ENCODE data around the gene PCDH9.

Gene PCDH9

DNA sequence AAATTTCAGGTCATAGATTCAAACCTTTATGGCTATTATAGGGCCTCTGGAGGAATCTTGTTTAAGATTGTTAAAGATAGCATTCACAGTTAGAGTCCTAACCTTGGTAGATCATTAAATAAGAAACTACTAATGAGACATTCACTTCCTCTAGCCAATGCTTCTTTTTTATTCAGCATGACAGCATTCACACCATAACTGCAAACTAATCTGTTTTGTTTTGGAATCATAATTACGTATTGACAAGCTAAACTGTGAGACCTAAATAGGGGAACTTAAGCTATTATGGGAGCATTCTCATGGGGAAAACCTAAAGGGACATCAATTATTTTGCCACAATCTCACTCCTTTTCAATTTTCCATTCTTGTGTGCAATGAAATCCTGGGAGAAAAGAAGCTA, 653.8 kb downstream of the PCDH9 start:
- no peaks in the 10 kb centered on the region for H4K20me1 ChIP-seq (ENCODE audit: insufficient read depth)
- H3K4me3 ChIP-seq (IDR thresholded peaks at IDR 0.05; ENCODE audit: insufficient read depth, low read depth, low read length), result no peak overlapping the region
- H3K36me3 ChIP-seq (ENCODE audit: insufficient read depth), result no peaks in the 10 kb centered on the region
- no peaks in the 10 kb centered on the region for H3K27me3 ChIP-seq (ENCODE audit: insufficient read depth, low read depth)
- TF ChIP-seq, protein P1, sequence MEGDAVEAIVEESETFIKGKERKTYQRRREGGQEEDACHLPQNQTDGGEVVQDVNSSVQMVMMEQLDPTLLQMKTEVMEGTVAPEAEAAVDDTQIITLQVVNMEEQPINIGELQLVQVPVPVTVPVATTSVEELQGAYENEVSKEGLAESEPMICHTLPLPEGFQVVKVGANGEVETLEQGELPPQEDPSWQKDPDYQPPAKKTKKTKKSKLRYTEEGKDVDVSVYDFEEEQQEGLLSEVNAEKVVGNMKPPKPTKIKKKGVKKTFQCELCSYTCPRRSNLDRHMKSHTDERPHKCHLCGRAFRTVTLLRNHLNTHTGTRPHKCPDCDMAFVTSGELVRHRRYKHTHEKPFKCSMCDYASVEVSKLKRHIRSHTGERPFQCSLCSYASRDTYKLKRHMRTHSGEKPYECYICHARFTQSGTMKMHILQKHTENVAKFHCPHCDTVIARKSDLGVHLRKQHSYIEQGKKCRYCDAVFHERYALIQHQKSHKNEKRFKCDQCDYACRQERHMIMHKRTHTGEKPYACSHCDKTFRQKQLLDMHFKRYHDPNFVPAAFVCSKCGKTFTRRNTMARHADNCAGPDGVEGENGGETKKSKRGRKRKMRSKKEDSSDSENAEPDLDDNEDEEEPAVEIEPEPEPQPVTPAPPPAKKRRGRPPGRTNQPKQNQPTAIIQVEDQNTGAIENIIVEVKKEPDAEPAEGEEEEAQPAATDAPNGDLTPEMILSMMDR (conservative IDR thresholded peaks at IDR 0.05; ENCODE audit: low read depth, low read length), result no peak
- no peak overlapping the region for H2AFZ ChIP-seq (ENCODE audit: low read depth)
- no peak overlapping the region for H3K27ac ChIP-seq
- H3K79me2 ChIP-seq (ENCODE audit: insufficient read depth, low read depth), result no peaks in the 10 kb centered on the region
- H3K4me2 ChIP-seq, result no peak overlapping the region
- H3K9ac ChIP-seq, result no peak overlapping the region
- no peaks in the 10 kb centered on the region for H3K4me1 ChIP-seq (ENCODE audit: low read depth, poor library complexity, severe bottlenecking)

DNA sequence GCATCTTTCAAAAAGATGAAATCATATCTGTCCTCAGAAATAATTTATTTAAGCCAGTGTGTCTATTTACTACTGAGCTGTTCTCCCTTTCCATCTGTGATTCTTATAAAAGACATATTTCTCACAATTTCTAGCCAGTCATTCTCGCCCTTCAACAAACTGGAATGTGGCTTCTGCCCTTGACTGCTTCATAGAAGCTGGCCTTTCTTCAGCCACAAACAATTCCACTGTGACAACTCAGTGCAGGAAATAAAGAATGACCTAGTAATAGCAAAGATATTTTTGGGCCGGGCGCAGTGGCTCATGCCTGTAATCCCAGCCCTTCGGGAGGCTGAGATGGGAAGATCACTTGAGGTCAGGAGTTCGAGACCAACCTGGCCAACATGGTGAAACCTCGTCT, 655.5 kb downstream of the PCDH9 start:
- Histone ChIP-seq H3K4me3 (IDR thresholded peaks at IDR 0.05; ENCODE audit: insufficient read depth, low read depth, low read length) (no peak overlapping the region), H3K27me3 (ENCODE audit: insufficient read depth, low read depth) (no peaks in the 10 kb centered on the region), H3K36me3 (ENCODE audit: insufficient read depth) (no peaks in the 10 kb centered on the region), H3K27ac (no peak overlapping the region), H3K4me2 (no peak overlapping the region), H2AFZ (ENCODE audit: low read depth) (no peak overlapping the region), H3K9ac (no peak overlapping the region), H4K20me1 (ENCODE audit: insufficient read depth) (no peaks in the 10 kb centered on the region), H3K79me2 (ENCODE audit: insufficient read depth, low read depth) (no peaks in the 10 kb centered on the region), H3K4me1 (ENCODE audit: low read depth, poor library complexity, severe bottlenecking) (no peaks in the 10 kb centered on the region)
- TF ChIP-seq, protein P1 (conservative IDR thresholded peaks at IDR 0.05; ENCODE audit: low read depth, low read length), result no peak

DNA sequence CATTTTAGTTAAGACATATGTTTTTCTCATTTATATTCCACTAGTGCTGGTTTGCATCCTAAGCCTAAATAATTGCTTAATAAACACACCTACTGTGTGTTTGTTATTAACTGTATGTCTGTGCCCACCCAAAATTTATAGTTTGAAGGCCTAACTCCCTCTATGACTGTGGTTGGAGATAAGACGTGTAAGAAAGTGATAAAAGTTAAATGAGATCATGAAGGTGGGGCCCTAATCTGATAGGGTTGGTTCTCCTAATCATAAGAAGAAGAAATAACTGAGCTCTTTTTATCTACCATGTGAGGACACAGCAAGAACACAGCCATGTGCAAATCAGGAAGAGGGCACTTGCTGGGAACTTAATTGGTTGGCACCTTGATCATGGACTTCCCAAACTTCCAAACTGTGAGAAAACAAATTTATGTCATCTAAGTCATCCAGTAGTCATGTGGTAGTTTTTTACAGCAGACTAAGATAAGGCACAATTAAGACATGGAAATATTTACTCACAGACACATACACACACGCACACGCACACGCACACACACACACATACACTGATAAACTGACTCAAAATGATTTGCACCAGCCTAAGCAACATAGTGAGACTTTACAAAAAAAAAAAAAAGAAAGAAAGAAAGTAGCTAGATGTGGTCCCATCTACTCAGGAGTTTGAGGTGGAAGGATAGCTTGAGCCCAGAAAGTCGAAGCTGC, 662.1 kb downstream of the PCDH9 start:
- Histone ChIP-seq H3K27me3 (ENCODE audit: insufficient read depth, low read depth) (no peaks in the 10 kb centered on the region), H3K4me3 (IDR thresholded peaks at IDR 0.05; ENCODE audit: insufficient read depth, low read depth, low read length) (no peak overlapping the region), H3K79me2 (ENCODE audit: insufficient read depth, low read depth) (no peaks in the 10 kb centered on the region), H3K27ac (no peak overlapping the region), H3K9ac (no peak overlapping the region), H3K4me2 (no peak overlapping the region), H2AFZ (ENCODE audit: low read depth) (no peak overlapping the region), H3K36me3 (ENCODE audit: insufficient read depth) (no peaks in the 10 kb centered on the region), H3K4me1 (ENCODE audit: low read depth, poor library complexity, severe bottlenecking) (no peaks in the 10 kb centered on the region), H4K20me1 (ENCODE audit: insufficient read depth) (no peaks in the 10 kb centered on the region)
- TF ChIP-seq, protein P1 (conservative IDR thresholded peaks at IDR 0.05; ENCODE audit: low read depth, low read length), result no peak

DNA sequence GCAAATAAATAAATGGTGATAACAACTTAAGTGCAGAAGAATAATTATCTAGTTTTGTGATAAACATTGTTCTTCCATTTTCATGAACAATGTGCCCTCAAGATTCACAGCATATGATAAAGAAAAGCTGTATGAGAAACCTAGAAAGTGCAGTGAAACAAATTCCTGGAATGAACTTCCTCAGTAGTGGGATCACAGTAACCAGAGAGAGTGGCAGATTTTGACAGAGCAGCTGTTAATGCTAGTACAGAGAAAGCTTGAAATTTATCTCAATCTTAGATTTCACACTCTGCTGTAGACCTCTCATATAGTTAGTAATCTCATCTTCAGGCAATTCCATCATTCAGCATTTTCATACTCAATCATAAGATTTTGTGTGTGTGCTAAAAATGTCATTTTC, 664.9 kb downstream of the PCDH9 start:
- Histone ChIP-seq H3K27ac (no peak overlapping the region), H3K4me3 (IDR thresholded peaks at IDR 0.05; ENCODE audit: insufficient read depth, low read depth, low read length) (no peak overlapping the region), H3K36me3 (ENCODE audit: insufficient read depth) (no peaks in the 10 kb centered on the region), H3K9ac (no peak overlapping the region), H4K20me1 (ENCODE audit: insufficient read depth) (no peaks in the 10 kb centered on the region), H3K27me3 (ENCODE audit: insufficient read depth, low read depth) (no peaks in the 10 kb centered on the region), H3K4me1 (ENCODE audit: low read depth, poor library complexity, severe bottlenecking) (no peaks in the 10 kb centered on the region), H3K4me2 (no peak overlapping the region), H3K79me2 (ENCODE audit: insufficient read depth, low read depth) (no peaks in the 10 kb centered on the region), H2AFZ (ENCODE audit: low read depth) (no peak overlapping the region)
- TF ChIP-seq, protein P1 (conservative IDR thresholded peaks at IDR 0.05; ENCODE audit: low read depth, low read length), result no peak

Measured in KMS-11 (cell line).